ENCODE data around the gene DEFB123. TPM values are rescaled to one million over a fixed set of nuclear protein-coding genes. Genes with fewer than 3 reads are reported as not detected.
"Not testable (repeated sequence)": the region's sequence is repeated elsewhere in the genome, so short reads cannot be mapped to it uniquely, and the experiment has no call there.

The DEFB123 gene
- total RNA-seq, 1 donor from 2014 or later = not detected

GRCh38 chr20:31430568-31431115 lies 9.8 kb upstream of the DEFB123 start:
- H3K27ac Mint-ChIP-seq (ENCODE audit: unreplicated experiment) = no peak overlapping the region

DNA sequence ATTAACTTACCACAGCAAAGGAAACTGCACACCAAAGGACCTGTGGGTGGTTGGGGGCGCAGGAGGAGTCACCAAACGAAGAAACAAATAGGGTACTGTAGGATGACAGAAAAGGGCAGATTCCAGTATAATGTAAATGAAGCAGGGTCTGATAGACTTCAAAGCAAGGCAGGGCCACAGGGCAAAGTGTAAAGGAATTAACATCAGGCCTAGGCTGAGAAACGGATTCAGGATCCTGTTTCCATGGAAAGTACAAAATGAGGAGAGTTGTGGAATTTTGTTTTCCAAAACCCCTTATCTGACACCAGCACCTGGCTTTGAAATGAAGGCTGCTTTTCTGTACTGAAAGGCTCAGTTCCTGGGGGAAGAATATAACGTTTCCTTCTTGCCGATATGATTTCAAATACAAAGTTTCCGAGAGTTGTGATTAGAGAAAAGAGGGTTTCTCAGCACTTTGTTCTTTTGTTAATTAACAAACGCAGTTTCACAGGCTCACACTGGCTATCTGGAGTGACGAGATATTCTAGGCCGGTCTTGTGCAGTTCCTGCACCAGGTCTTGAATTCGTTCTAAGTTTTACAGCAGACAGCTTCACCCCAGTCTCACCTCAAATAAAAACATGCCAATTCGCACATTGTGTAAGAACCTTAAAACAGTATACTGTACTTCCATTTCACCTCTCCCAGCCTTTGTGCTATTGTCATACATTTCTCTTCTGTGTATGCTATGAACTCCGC lies 5.8 kb downstream of the DEFB123 start:
- no peak for DNase-seq (ENCODE audit: low read depth, low spot score)
- Mint-ChIP-seq H3K36me3 (ENCODE audit: low read depth) (peaks cover 3% of the 10 kb centered on the region), H3K9me3 (peaks cover 36% of the 10 kb centered on the region), H3K27ac (ENCODE audit: unreplicated experiment) (no peak overlapping the region), H3K27me3 (ENCODE audit: low read depth) (no peaks in the 10 kb centered on the region), H3K4me1 (peaks cover 6% of the 10 kb centered on the region), H3K4me3 (no peak overlapping the region)
- no peak for TF ChIP-seq CTCF (conservative IDR thresholded peaks at IDR 0.05)

More at GRCh38 chr20:31430568-31431115, 9.8 kb upstream of the DEFB123 start:
- Mint-ChIP-seq H3K4me1 (no peaks in the 10 kb centered on the region), H3K4me3 (no peak overlapping the region), H3K27me3 (ENCODE audit: low read depth) (no peaks in the 10 kb centered on the region), H3K36me3 (ENCODE audit: low read depth) (no peaks in the 10 kb centered on the region), H3K9me3 (peaks cover 6% of the 10 kb centered on the region)
- no peak for DNase-seq (ENCODE audit: low read depth, low spot score)
- TF ChIP-seq CTCF (conservative IDR thresholded peaks at IDR 0.05) = no peak

DNA sequence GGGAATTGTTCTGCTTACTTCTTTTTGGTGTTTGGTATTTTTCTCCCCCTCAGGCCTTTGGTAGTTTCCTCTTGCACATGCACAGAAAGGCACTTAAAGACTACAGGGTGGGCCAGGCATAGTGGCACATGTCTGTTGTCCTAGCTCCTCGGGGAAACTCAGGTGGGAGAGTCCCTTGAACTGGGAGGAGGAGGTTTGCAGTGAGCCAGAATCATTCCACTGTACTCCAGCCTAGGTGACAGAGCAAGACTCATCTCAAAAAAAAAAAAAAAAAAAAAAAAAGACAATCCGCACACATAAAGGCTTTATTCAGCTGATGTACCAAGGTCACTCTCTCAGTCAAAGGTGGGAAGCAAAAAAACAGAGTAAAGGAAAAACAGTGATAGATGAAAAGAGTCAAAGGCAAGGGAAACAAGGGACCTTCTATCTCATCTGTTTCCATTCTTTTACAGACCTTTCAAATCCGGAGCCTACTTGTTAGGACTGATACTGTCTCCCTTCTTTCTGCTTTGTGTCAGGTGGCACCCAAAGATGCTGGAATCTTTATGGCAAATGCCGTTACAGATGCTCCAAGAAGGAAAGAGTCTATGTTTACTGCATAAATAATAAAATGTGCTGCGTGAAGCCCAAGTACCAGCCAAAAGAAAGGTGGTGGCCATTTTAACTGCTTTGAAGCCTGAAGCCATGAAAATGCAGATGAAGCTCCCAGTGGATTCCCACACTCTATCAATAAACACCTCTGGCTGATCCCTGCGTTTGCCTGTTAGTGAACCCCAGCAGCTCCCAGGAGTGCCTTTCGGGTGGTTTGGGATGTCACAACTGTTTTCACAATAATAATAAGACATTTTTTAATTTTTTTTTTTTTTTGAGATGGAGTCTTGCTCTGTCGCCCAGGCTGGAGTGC lies 9.3 kb downstream of the DEFB123 start:
- Mint-ChIP-seq H3K4me1 (peaks cover 6% of the 10 kb centered on the region), H3K9me3 (peaks cover 35% of the 10 kb centered on the region), H3K36me3 (ENCODE audit: low read depth) (peaks cover 3% of the 10 kb centered on the region), H3K27ac (ENCODE audit: unreplicated experiment) (no peak overlapping the region), H3K27me3 (ENCODE audit: low read depth) (peaks cover 3% of the 10 kb centered on the region), H3K4me3 (no peak overlapping the region)
- no peak for TF ChIP-seq CTCF (conservative IDR thresholded peaks at IDR 0.05)
- no peak for DNase-seq (ENCODE audit: low read depth, low spot score)

GRCh38 chr20:31452575-31452974 lies 12.1 kb downstream of the DEFB123 start:
- no peak for DNase-seq (ENCODE audit: low read depth, low spot score)
- Mint-ChIP-seq H3K4me1 (no peaks in the 10 kb centered on the region), H3K27me3 (ENCODE audit: low read depth) (peaks cover 3% of the 10 kb centered on the region), H3K27ac (ENCODE audit: unreplicated experiment) (no peak overlapping the region), H3K9me3 (peaks cover 28% of the 10 kb centered on the region), H3K4me3 (no peak overlapping the region), H3K36me3 (ENCODE audit: low read depth) (no peaks in the 10 kb centered on the region)
- TF ChIP-seq CTCF (conservative IDR thresholded peaks at IDR 0.05) = no peak

DNA sequence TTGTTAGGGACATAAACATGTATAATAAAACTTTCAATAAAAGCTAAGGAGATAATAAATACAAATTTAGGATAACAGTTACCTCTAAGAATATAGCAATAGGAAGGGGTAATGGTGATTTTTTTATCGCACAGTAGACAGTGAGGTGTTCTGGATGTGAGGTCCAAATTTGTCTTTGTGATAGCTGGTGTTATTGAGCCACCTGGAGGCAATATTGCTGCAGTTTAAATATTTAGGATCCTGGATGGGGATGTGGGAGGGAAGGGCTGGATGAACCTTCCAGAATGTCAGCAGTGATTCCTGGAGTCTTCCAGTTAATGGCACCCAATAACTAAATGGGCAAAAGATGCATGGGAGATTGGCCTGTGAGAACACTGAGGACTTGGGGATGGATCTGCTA lies 13.9 kb downstream of the DEFB123 start:
- TF ChIP-seq CTCF (conservative IDR thresholded peaks at IDR 0.05) = no peak
- Mint-ChIP-seq H3K4me1 (no peaks in the 10 kb centered on the region), H3K27me3 (ENCODE audit: low read depth) (peaks cover 9% of the 10 kb centered on the region), H3K27ac (ENCODE audit: unreplicated experiment) (no peak overlapping the region), H3K9me3 (peaks cover 18% of the 10 kb centered on the region), H3K4me3 (no peak overlapping the region), H3K36me3 (ENCODE audit: low read depth) (no peaks in the 10 kb centered on the region)
- no peak for DNase-seq (ENCODE audit: low read depth, low spot score)

DNA sequence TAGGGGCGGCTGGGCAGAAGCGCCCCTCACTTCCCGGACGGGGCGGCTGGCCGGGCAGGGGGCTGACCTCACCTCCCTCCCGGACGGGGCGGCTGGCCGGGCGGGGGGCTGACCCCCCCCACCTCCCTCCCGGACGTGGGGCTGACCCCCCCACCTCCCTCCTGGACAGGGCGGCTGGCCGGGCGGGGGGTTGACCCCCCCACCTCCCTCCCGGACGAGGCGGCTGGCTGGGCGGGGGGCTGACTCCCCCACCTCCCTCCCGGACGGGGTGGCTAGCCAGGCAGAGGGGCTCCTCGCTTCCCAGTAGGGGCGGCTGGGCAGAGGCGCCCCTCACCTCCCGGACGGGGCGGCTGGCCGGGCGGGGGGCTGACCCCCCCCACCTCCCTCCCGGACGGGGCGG lies 30.5 kb downstream of the DEFB123 start:
- H3K36me3 Mint-ChIP-seq (ENCODE audit: low read depth); DNase-seq (ENCODE audit: low read depth, low spot score); H3K4me1 Mint-ChIP-seq; H3K4me3 Mint-ChIP-seq; H3K27me3 Mint-ChIP-seq (ENCODE audit: low read depth); H3K27ac Mint-ChIP-seq (ENCODE audit: unreplicated experiment): not testable (repeated sequence)
- peaks cover 19% of the 10 kb centered on the region for H3K9me3 Mint-ChIP-seq

Data from neural crest cell (in vitro differentiated cells).